ENCODE measurements around the gene YJEFN3.

The YJEFN3 gene

GRCh38 chr19:19558055-19558454, 29.3 kb downstream of the YJEFN3 start:
- peak; percentile 44 for DNase-seq

- peak; percentile 49 for DNase-seq
Measured at GRCh38 chr19:19558636-19559035, 29.9 kb downstream of the YJEFN3 start.

GRCh38 chr19:19559931-19560330, 31.2 kb downstream of the YJEFN3 start:
- no peak for DNase-seq

GRCh38 chr19:19561946-19562664, 33.4 kb downstream of the YJEFN3 start:
- DNase-seq, result no peak

GRCh38 chr19:19562665-19563347, 34.1 kb downstream of the YJEFN3 start:
- DNase-seq, result peak; percentile 41

GRCh38 chr19:19563348-19563848, 34.7 kb downstream of the YJEFN3 start:
- DNase-seq, result peak; percentile 52

GRCh38 chr19:19566306-19566705, 37.6 kb downstream of the YJEFN3 start:
- no peak for DNase-seq

- no peak for DNase-seq
Measured at GRCh38 chr19:19567391-19567790, 38.7 kb downstream of the YJEFN3 start.

GRCh38 chr19:19568802-19569756, 40.4 kb downstream of the YJEFN3 start:
- no peak for DNase-seq

GRCh38 chr19:19570571-19570970, 41.9 kb downstream of the YJEFN3 start:
- no peak for DNase-seq

- DNase-seq, result no peak
Measured at GRCh38 chr19:19571071-19571786, 42.5 kb downstream of the YJEFN3 start.

GRCh38 chr19:19575411-19575810, 46.7 kb downstream of the YJEFN3 start:
- DNase-seq, result no peak

- DNase-seq, result no peak
Measured at GRCh38 chr19:19578252-19578651, 49.5 kb downstream of the YJEFN3 start.

- no peak for DNase-seq
Measured at GRCh38 chr19:19579533-19580361, 51.0 kb downstream of the YJEFN3 start.

GRCh38 chr19:19580418-19580817, 51.7 kb downstream of the YJEFN3 start:
- DNase-seq, result no peak

GRCh38 chr19:19581391-19581790, 52.7 kb downstream of the YJEFN3 start:
- no peak for DNase-seq

- DNase-seq, result no peak
Measured at GRCh38 chr19:19582471-19582870, 53.8 kb downstream of the YJEFN3 start.

GRCh38 chr19:19584356-19584755, 55.6 kb downstream of the YJEFN3 start:
- no peak for DNase-seq

Measured in islet precursor cell (in vitro differentiated cells).